HG03097 (cell line): ENCODE measurements around the gene GLRA1.

Experiments used
- ATAC-seq: cut with Tn5 transposase; IDR thresholded peaks from one replicate; pipeline ENCODE4 v1.9.1; 2021; ENCODE audit not compliant: unreplicated experiment, low FRiP score

The GLRA1 gene

DNA sequence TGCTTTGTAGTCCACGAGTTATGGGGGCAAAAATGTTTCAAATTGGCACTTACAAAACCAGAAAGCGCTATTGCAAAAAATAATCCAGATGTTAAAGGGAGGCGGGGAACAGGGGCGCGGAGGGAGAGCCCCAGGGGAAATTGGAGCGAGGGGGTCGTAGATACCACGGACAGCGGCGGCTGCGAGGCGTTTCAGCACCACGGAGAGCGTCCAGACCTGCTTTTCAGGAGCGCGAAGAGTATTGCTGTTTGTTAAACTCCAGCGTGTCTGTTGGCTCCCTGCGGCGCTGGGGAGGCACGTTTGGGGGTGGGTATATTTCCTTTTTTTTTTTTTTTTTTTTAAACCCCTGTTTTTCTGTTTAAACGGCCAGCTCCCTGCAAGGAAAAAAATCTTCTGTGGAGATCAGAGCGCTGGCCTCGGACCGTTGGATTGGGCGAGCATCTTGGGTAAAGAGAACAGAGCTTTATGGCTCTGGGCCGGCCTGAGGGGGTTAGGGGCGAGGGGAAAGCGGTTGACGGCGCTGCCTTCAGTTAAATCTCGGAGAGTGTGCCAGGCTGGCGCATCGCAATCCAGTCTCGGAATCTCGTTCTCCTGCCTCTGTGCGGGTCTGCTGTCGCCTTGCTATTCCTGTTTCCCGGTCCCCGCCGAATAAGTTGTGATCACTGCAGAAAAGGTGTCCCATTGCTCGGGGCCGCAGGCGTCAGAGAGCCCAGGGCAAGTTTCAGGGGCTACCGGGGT is at the start of gene GLRA1:
TSS of gene GLRA1 (minus strand) at position 288 of the 738 bp plus-strand sequence. CDS start 302 bp downstream, outside the sequence.
- no peak for ATAC-seq

DNA sequence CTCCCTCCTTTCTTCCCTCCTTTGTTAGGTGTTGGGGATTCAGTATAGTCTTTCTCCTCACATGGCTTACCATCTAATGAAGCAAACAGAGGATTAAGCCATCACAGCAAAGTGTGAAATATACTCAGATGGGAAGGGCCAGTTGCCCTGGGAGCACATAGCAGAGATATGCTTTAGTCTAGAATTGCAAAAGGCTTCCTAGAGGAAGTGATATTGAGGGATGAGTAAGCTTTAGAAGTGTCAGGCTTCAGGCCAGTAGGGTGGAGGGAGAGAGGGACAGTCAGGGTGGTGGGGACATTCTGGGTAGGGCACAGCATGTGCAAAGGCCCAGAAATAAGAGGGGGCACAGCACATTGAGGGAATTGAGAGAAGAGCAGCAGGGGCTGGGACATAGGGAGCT is 46.2 kb upstream of the GLRA1 start:
- no peak for ATAC-seq

DNA sequence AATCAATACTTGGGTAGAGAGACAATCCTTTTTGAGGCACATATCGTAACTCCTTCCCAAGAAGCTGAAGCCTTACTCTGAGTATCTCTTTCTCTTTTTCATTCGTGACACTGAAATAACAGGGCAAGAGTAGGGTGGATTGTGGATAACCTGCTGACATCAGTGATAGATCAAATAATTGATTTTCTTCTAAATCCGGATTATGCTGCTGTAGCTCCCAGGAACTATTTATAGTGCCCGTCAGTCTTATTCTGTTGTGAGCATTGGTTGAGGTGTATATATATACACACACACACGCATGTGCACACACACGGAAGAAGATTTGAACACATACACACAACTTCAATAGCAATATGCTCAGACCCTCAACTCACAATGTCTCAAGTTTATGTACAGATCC is 43.2 kb upstream of the GLRA1 start:
- ATAC-seq = no peak

DNA sequence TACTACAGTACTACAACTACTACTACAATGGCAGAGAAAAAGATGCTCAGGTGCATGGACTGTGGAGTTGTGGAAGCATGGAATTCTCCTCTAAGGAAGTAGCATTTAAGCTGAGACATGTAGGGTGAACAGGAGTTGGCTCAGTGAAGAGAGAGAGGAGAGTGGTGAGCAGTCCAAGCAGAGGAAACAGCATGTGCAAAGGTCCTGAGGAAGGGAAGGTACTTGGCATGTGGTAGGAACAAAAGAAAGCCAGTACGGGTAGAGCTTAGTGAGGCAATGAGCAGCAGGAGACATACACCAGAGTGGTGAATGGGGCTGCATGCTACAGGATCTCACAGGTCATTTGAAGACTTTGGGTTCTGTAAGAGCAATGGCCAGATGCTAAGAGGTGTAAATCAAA is 41.4 kb upstream of the GLRA1 start:
- ATAC-seq = no peak

DNA sequence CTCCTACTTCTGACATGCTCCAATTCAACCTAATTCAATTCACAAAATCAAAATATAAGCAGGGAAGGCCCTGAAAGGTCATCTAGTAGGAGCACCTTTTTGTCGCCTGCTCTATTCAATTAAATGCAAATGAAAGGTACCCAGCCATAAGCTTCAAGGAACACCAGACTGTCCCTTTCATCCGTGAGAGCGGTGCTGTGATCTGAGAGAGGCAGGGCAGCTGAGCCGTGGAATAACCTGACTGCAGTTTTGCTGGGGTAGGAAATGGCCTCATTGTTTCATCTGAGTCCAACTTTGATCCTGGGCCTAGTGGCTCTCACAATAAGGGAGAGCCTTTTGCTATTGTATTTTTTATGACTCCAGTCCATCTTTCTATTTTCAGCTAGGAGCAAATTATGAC is 39.8 kb upstream of the GLRA1 start:
- ATAC-seq = no peak

DNA sequence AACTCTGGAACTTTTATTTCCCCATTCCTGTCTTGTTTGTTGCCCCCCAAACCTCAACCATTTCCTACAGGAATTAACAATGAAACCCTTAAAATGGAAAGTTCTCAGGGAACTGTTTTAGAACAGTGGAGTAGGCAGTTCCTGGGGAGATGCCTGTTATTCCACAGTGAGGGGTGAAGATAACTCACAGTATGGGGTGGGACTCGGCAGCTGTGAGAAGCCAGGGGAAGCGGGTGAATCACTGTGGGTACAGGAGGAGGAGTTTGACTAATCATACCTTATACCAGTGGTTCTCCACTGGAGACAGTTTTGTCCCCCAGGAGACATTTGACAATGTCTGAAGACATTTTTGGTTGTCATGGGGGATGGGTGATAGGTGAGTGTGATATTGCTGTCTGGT is 36.9 kb upstream of the GLRA1 start:
- ATAC-seq = no peak

DNA sequence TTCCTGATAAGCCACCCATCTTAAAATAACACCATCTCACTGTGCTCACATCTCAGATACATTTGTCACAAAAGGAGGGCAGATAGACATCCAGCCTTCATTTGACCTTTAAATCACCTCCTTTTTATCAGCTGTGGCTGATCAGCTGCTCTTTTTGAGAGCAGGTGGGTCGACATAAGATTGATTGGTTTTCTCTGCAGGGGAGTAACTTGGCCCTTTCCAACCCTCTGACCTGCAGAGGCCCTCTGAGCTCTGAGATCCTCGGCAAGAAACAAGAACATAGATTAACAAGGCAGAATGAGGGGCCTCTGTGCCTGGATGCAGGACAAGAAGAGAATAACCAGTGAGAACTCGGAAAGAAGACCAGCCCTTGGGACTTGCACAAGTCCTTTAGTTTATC is 33.5 kb upstream of the GLRA1 start:
- no peak for ATAC-seq

DNA sequence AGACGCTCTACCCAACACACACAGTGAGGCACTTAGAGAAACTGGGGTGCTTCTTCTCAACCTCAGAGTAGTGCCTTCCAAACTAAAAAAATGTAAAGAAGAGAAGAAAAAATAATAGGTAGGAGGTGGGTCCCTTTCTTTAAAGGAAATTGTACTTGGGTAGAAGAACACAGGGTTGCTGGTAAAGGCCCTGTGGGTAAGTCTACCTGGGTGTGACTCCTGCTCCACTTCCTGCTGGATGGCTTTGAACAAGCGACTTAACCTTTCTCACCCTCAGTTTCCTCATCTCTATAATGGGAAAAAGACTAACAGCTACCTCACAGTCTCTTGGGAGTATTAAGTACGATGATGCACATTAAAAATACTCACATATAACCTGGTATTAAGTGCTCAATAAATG is 32.1 kb upstream of the GLRA1 start:
- ATAC-seq = no peak

DNA sequence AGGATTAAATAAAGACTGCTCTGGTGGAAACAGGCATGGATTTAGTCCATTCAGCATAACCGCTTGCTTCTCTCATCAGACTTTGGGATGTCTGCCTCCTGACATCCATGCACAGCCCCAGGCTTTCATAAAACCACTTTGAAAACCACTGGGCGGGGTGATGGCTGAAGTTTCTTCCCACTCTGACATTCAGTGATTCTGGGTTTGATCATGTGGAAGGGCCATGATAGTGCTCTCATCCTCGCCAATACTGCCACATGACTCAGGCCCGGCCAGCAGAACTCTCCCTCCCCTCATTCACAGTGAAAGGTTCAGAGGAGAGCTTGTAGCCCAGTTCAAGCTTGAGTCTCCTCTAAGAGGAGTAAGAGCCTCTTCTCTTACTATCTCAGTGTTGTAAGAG is 29.6 kb upstream of the GLRA1 start:
- ATAC-seq = no peak

DNA sequence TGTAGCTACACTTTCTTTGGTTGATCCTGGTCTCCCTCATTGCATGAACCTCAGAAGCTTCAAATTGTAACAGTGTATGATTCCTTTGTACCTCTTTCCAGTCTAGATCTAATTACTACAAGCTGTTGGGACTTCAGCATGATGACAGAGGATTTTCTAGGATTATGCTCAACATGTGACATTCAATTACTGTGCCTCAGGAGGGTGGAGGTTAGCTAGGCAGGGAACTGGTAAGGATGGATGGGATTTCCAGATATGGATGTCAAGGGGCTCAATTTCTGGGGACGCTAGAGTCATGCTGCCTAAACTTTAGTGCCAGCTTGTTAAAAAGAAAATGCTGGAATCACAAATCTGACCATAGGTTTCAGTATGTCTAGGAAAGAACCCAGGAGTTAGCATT is 29.2 kb upstream of the GLRA1 start:
- ATAC-seq = no peak

DNA sequence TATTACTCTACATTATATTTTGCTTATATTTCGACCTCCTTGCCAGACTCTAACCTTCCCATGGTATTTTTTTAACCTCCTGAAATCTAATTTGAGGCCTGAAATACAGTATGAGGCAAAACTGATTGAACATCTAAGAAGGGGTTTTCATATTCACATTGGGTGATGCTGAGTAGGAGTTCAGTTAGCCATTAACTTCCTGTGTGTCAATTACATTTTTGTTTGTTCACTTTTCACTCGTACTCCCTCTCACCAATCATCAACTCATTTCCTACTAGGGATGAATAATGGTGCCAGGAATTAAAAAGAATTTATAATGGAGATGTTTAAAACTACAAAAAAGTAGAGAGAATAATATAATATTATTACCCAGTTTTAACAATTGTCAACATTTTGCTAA is 27.6 kb upstream of the GLRA1 start:
- ATAC-seq = no peak

DNA sequence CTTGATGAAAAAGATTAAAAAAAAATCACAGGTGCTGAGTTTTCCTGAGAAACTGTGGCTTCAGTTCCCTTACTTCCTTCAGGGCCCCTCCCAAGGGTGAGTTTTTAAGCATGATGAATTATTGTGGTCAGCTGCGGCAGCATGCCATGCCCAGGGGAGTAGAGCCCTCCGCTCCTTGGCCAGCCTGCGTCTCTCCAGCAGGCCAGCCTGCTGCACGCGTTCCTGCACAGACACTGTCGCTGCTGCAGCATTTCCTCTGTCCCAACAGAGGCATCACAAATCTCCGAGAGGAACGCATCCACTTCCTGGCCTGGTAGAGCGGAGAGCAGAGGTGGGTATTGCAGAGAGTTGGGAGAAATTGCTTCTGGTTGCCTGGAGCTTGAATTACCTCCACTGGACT is 26.1 kb upstream of the GLRA1 start:
- ATAC-seq = no peak

DNA sequence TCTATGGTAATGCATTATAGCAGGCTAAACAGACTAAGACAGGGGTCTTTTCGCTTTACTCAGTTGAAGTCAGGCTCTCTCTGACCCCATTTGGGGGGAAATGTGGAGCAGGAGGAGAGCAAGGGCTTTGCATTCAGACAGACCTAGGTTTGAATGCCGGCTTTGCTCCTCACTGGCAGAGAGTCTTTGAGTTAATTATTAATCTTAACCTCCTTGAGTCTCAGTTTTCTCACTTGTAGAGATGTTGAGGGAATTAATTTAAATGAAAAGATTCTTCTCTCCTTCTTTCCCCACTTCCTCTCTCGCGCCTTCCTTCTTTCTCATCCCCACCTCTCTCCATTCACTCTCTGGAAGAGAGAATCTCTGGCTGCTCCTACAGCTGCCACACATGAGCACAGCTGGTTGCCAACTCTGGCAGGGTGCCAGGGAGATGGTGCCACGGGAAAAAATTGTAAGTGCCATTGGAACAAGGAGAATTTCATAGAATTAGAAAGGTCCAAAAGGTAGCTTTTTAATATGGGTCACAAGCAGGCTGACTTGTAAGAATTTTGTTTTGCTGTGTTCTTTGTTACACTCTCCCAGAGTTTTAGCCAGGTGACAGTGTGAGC is 25.2 kb upstream of the GLRA1 start:
- no peak for ATAC-seq

DNA sequence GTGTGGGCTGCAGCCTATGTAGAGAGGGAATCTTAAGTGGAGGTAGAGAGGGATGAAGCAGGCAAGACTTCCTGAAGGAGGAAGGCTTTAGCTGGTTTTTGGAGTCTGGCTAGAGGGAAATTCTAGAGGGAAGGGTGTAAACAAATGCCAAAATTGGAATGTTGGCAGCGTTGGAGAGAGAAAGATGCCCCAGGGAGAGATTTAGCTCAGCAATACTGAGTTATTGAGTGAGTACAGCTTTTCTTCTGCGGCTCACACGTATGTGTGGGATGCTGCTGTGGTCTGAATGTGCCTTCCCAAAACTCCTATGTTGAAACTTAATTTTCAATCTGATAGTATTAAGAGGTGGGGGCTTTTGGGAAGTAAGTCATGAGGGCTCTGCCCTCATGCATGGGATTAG is 24.5 kb upstream of the GLRA1 start:
- no peak for ATAC-seq

DNA sequence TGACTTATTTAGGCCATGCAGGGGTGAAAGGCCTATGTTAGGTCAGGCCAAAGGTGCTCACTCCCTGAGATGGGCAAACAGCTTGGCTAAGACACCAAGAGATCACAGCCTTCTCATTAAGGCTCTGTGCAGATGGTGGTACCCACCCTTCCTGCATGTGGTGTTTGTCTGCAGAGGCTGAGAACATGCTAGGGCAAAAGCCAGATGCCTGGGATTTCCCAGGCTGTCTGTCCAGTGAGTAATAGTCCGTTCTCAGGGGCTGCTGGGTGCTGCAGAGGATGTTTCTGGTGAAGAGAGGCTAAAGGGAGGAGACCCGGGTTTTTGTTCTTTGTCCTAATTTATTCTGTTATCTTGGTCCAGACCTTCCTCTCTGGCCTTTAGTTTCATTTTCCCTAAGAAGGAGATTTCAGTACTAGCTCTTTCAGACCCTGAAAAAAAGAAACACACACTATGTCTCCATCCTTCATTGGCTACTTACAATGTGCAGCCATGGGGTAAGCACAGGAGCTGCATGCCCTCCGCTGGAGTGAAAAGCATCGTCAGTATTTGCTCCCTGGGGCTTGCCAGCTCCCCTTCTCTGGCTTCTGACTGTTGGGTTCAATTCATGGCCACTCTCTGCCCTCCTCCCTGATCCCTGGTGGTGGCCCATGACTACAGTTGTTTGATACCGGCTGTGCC is 23.4 kb upstream of the GLRA1 start:
- ATAC-seq = no peak

DNA sequence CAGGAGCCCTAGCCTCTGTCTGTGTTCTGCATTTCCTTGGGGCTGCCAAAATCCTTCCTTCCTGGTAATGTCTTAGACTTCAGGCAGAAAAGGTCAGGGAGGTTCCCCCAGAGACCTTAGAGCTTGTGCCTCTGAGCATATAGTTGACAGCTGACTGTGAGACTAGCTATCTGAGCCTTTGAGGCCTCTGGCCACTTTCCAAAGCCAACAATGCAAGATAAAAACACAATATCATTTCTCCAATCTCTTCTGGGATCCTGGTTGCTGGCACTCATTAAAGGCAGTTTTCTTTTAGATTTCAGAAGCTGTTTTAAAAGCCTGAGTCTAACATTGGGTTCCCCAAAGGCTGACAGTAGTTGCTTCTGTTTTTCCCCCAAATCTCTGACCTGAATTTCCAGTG is 13.2 kb upstream of the GLRA1 start:
- ATAC-seq = no peak

DNA sequence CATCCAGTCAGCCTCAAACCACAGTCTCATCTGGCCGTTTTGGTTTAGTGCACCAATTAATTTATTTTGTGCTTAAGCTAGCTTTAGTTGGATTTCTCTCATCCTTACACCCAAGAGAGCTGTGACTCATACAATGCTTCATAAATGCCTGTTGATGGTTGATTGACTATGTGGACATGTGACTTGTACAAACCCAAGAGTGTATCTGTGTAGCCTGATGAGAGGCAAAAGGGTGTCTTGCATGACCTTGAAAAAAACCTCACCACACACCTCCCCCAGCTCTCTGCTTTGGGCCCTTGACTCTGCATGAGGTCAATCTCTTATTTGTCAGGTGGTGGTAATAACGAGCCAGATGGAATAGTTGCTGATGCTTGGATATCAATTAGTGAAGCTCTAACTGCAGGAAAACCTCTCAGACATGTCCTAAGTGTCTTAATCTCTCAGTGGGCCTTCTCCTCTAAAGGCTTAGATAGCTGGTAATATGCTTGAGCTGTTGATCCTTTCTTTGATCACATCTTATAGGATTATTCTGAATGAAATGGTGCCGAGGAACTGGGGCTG is 10.6 kb upstream of the GLRA1 start:
- ATAC-seq = no peak

DNA sequence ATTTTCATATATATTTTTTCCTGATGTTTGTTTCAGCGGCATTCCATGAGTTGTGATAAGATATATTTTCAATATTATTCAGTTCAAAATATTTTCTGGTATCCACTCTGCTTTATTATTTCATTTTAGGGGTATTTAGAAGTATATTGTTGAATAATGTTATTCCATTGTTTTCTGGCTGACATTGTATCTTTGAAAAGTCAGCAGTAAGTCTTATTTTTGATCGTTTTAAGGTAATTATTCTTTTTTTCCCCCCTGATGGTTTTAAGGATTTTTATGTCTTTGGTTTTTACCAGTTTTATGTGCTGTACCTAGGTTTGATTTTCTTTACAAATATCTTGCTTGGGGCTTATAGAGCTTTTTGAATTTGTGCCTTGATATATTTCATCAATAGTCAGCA is 6.6 kb upstream of the GLRA1 start:
- ATAC-seq = no peak

DNA sequence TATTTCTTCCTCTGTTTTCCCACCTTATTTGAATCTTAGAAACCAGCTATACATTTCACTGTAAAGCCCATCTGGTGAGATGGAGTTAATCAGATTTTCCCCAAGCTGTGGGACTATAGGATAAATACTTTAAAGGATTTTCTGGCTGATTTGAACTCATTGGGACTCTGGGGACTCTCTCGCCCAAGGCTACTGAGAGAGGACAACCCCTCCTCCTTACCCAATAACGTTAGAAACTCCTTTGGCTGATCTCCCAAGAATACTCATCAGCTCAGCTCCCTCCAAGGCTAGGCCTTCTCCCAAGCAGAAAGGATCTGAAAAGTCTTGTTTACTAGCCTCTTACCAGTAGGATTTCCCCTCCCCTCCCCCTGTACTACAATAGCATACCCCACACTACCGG is 1.5 kb upstream of the GLRA1 start:
- no peak for ATAC-seq

DNA sequence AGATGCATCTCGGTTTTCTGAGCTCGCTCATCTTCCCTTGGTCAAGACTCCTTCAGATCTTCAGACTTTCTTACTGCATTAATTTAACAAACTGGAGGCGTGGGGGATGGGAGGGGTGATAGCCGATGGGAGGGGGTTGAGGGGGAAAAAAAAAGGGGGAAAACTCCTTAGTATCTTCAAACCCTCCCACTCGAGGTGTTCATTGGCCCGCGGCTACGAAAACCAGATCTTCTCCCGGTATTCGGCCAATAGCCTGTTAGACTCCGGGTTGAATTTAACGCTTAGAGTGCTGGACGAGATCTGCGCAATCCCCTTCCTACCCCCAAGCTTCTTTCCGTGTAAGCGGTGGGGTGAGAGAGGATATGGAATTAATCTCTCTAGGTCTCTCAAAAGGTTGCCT is 689 bp upstream of the GLRA1 start:
- ATAC-seq = no peak

DNA sequence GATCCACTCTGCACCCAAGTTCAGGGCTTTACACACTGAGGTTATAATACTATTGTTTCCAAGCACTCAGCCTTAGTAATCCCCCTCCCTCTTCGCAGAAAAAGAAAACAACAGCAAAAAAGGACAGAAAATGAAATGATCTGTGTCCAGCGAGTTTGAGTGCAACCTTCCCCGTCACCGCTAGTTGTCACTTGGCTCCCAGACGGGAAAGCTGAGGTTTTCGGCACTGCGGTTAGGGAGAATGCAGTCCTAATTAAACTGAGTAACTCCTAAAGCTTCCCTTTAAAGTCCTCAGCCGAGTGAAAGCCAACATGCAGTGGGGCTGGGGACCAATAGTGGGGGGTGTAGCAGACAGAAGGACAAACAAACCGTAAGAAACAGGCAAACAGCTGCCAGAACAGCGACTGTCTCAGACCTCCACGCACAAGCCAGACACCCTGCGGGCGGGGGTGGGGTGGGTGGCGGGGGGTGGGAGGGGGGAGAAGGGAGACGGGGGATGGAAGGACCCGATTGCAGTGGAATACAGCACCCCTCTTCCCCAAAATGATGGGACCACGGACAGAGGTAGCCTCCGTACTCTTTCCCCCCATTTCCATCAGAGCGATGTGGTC is 680 bp downstream of the GLRA1 start:
- ATAC-seq = no peak
